IMR-90 (cell line): ENCODE measurements around the gene FBXO9. TPM values are rescaled to one million over a fixed set of nuclear protein-coding genes. Genes with fewer than 3 reads are reported as not detected.

Source experiments
- ATAC-seq: fragments of 200-7000 bp; cut with Tn5 transposase; 2 replicates; pipeline ENCODE4 v1.9.1; 2020; ENCODE audit warnings: low read depth, mild to moderate bottlenecking, moderate library complexity
- BruUV-seq: library from RNA; stranded (reverse); fragments of 400-500 nt; replicated peaks from 2 replicates; lab custom pipeline; 2021; lab: Mats Ljungman, UMichigan
- CTCF ChIA-PET: fragments of 300-600 bp; formaldehyde crosslinking; extraction: SDS; loops from one replicate; lab custom pipeline; 2021; ENCODE audit warnings: antibody characterized with exemption; lab: Yijun Ruan, JAX
- POLR2A ChIA-PET: fragments of 300-600 bp; sonication (Branson Sonifier 250); formaldehyde crosslinking; loops from one replicate; lab custom pipeline; 2022; ENCODE audit warnings: antibody characterized with exemption; ENCODE audit not compliant: unreplicated experiment; lab: Charles Lee
- DNase-seq: peaks from one replicate; pipeline ENCODE4 v3.0.0; 2013
- H2AFZ ChIP-seq: replicated peaks from 2 replicates; pipeline ENCODE3; 2013; ENCODE audit warnings: low read length, mild to moderate bottlenecking; ENCODE audit not compliant: poor library complexity
- H2AK5ac ChIP-seq: 2 replicates; pipeline ENCODE4 v1.6.1; 2013; ENCODE audit warnings: low read depth, low read length, inconsistent platforms
- H2AK9ac ChIP-seq: replicated peaks from 2 replicates; pipeline ENCODE3; 2013; ENCODE audit warnings: mild to moderate bottlenecking, low read depth, low read length, moderate library complexity; ENCODE audit not compliant: poor library complexity
- H2BK120ac ChIP-seq: 2 replicates; pipeline ENCODE4 v1.6.1; 2013; ENCODE audit warnings: low read depth, low read length, inconsistent platforms
- H2BK15ac ChIP-seq: 3 replicates; pipeline ENCODE4 v1.6.1; 2013; ENCODE audit warnings: low read depth, low read length, inconsistent platforms
- H2BK20ac ChIP-seq: 2 replicates; pipeline ENCODE4 v1.6.1; 2013; ENCODE audit warnings: low read depth, mild to moderate bottlenecking, inconsistent platforms, low read length, moderate library complexity
- H2BK5ac ChIP-seq: 2 replicates; pipeline ENCODE4 v1.6.1; 2013; ENCODE audit warnings: mild to moderate bottlenecking, low read depth, low read length, inconsistent platforms; ENCODE audit not compliant: poor library complexity, severe bottlenecking
- H3K14ac ChIP-seq: replicated peaks from 2 replicates; pipeline ENCODE4 v1.6.1; 2013; ENCODE audit warnings: low read depth, low read length, inconsistent platforms
- H3K18ac ChIP-seq: 2 replicates; pipeline ENCODE4 v1.6.1; 2013; ENCODE audit warnings: low read depth, low read length, control low read depth
- H3K23ac ChIP-seq: 2 replicates; pipeline ENCODE4 v1.6.1; 2013; ENCODE audit warnings: low read depth, low read length, inconsistent platforms
- H3K27ac ChIP-seq: 2 replicates; pipeline ENCODE4 v1.5.1; 2013; ENCODE audit warnings: mild to moderate bottlenecking, control low read depth, low read length; ENCODE audit not compliant: insufficient read depth
- H3K27me3 ChIP-seq: 2 replicates; pipeline ENCODE4 v1.6.1; 2013; ENCODE audit warnings: low read length; ENCODE audit not compliant: control insufficient read depth, insufficient read depth
- H3K36me3 ChIP-seq: 2 replicates; pipeline ENCODE4 v1.6.1; 2013; ENCODE audit warnings: low read length, mixed read lengths; ENCODE audit not compliant: control insufficient read depth, insufficient read depth
- H3K4ac ChIP-seq: 2 replicates; pipeline ENCODE4 v1.6.1; 2013; ENCODE audit warnings: low read depth, low read length, inconsistent platforms
- H3K4me1 ChIP-seq: 2 replicates; pipeline ENCODE4 v1.6.1; 2013; ENCODE audit warnings: low read length, mixed read lengths; ENCODE audit not compliant: control insufficient read depth, insufficient read depth
- H3K4me2 ChIP-seq: 2 replicates; pipeline ENCODE4 v1.6.1; 2013; ENCODE audit warnings: low read depth, mild to moderate bottlenecking, control low read depth, low read length, moderate library complexity
- H3K4me3 ChIP-seq: 2 replicates; pipeline ENCODE4 v1.5.1; 2013; ENCODE audit warnings: low read depth, mild to moderate bottlenecking, control low read depth, low read length, moderate library complexity; ENCODE audit not compliant: insufficient read depth
- H3K56ac ChIP-seq: 2 replicates; pipeline ENCODE4 v1.6.1; 2013; ENCODE audit warnings: low read length, inconsistent platforms; ENCODE audit not compliant: insufficient read depth; ENCODE audit errors: extremely low read depth
- H3K79me1 ChIP-seq, 2 experiments: 2 replicates each; pipeline ENCODE4 v1.6.1; 2013; ENCODE audit warnings: low read length in 2 of 2, inconsistent platforms in 1 of 2, low read depth in 1 of 2
- H3K9ac ChIP-seq: 2 replicates; pipeline ENCODE4 v1.6.1; 2013; ENCODE audit warnings: low read depth, low read length, control low read depth
- H3K9me1 ChIP-seq: 2 replicates; pipeline ENCODE4 v1.6.1; 2013; ENCODE audit warnings: low read length, inconsistent platforms; ENCODE audit not compliant: insufficient read depth
- H3K9me3 ChIP-seq: 2 replicates; pipeline ENCODE4 v1.6.1; 2013; ENCODE audit warnings: low read length; ENCODE audit not compliant: control insufficient read depth, insufficient read depth
- H4K20me1 ChIP-seq: 2 replicates; pipeline ENCODE4 v1.6.1; 2013; ENCODE audit warnings: low read length, inconsistent platforms; ENCODE audit not compliant: insufficient read depth
- H4K5ac ChIP-seq: 2 replicates; pipeline ENCODE4 v1.6.1; 2013; ENCODE audit warnings: mild to moderate bottlenecking, low read depth, low read length, control low read depth
- H4K8ac ChIP-seq, 2 experiments: 2 replicates each; pipeline ENCODE4 v1.6.1; 2013; ENCODE audit warnings: low read depth in 2 of 2, low read length in 2 of 2, control low read depth in 1 of 2, inconsistent platforms in 1 of 2
- H4K91ac ChIP-seq: 2 replicates; pipeline ENCODE4 v1.6.1; 2013; ENCODE audit warnings: low read depth, low read length, inconsistent platforms; ENCODE audit not compliant: insufficient read depth
- BHLHE40 ChIP-seq: fragments of 150-350 bp; IDR thresholded peaks from 2 replicates; pipeline ENCODE4 v1.6.1; 2016; ENCODE audit warnings: mild to moderate bottlenecking, low read depth, low read length
- CEBPB ChIP-seq: IDR thresholded peaks from 2 replicates; pipeline ENCODE4 v1.6.1; 2012; ENCODE audit warnings: low read depth, low read length, improper control_type of control experiment
- CHD1 ChIP-seq: IDR thresholded peaks from 2 replicates; pipeline ENCODE4 v1.6.1; 2012; ENCODE audit warnings: low read depth, low read length, improper control_type of control experiment
- ELK1 ChIP-seq: fragments of 150-350 bp; IDR thresholded peaks from 2 replicates; pipeline ENCODE4 v1.6.1; 2016; ENCODE audit warnings: low read depth, mild to moderate bottlenecking, low read length, moderate library complexity, borderline replicate concordance
- MAFK ChIP-seq: IDR thresholded peaks from 2 replicates; pipeline ENCODE4 v1.6.1; 2012; ENCODE audit warnings: low read depth, low read length, improper control_type of control experiment
- MXI1 ChIP-seq: IDR thresholded peaks from 2 replicates; pipeline ENCODE4 v1.6.1; 2012; ENCODE audit warnings: low read depth, mild to moderate bottlenecking, low read length, moderate library complexity, borderline replicate concordance
- NFE2L2 ChIP-seq: fragments of 150-350 bp; IDR thresholded peaks from 2 replicates; pipeline ENCODE4 v1.6.1; 2016; ENCODE audit warnings: low read depth, mild to moderate bottlenecking, low read length
- POLR2A ChIP-seq: IDR thresholded peaks from 2 replicates; pipeline ENCODE4 v1.6.1; 2012; ENCODE audit warnings: mild to moderate bottlenecking, low read depth, low read length
- RAD21 ChIP-seq: IDR thresholded peaks from 2 replicates; pipeline ENCODE4 v1.6.1; 2012; ENCODE audit warnings: low read length, improper control_type of control experiment
- RFX5 ChIP-seq: IDR thresholded peaks from 2 replicates; pipeline ENCODE4 v1.8.0; 2012; ENCODE audit warnings: low read depth, mild to moderate bottlenecking, low read length, moderate library complexity
- SMC3 ChIP-seq: fragments of 150-350 bp; IDR thresholded peaks from 2 replicates; pipeline ENCODE4 v1.6.1; 2016; ENCODE audit warnings: low read depth, mild to moderate bottlenecking, antibody characterized with exemption, low read length, moderate library complexity
- WGBS, 2 experiments: methylation state at CpG; one replicate each; pipeline versions ENCODE4 v1.1.5 to v1.1.7; 2013; ENCODE audit warnings: missing lambda C conversion rate in 2 of 2; ENCODE audit not compliant: insufficient read length in 1 of 2; ENCODE audit errors: extremely low coverage in 2 of 2; 5-methylcytosine and 5-hydroxymethylcytosine counted together
- dilution Hi-C: fragments of 300-500 bp; cut with HindIII; formaldehyde crosslinking; loops from one replicate; pipeline ENCODE4 v1.14.3; 2018; ENCODE audit warnings: low sequenced_read_pairs; ENCODE audit not compliant: unreplicated experiment
- in situ Hi-C: fragments of 300-500 bp; cut with MboI; formaldehyde crosslinking; loops from 3 replicates; pipeline ENCODE4 v1.14.3; 2019; ENCODE audit warnings: low sequenced_read_pairs, inconsistent platforms, mixed read lengths
- intact Hi-C: fragments of 100-400 bp; cut with micrococcal nuclease; formaldehyde crosslinking; loops from 2 replicates; pipeline ENCODE4 v1.10.0; 2022
- polyA plus RNA-seq, 3 experiments: library from polyadenylated mRNA; depleted of rRNA; stranded (reverse); fragments of >200 nt; gene quantifications; 2 replicates each; pipeline ENCODE4 v1.2.3, GENCODE V29; 2012; ENCODE audit warnings: low replicate concordance in 1 of 3
- total RNA-seq: library from RNA; depleted of rRNA; stranded (reverse); fragments of >200 nt; gene quantifications from 2 replicates; pipeline ENCODE4 v1.2.3, GENCODE V29; 2012
- TF ChIP-seq, protein P1 (sequence below): conservative IDR thresholded peaks from 2 replicates; pipeline ENCODE4 v1.5.1; 2012; ENCODE audit warnings: mild to moderate bottlenecking, low read depth, low read length, improper control_type of control experiment

Gene FBXO9
- total and polyA plus RNA-seq, 2 of the 4 experiments (the other 2 are of a cell fraction): 49.6 to 65.9 TPM

- H2AK9ac ChIP-seq: no peak overlapping the region
- TF ChIP-seq, protein P1, sequence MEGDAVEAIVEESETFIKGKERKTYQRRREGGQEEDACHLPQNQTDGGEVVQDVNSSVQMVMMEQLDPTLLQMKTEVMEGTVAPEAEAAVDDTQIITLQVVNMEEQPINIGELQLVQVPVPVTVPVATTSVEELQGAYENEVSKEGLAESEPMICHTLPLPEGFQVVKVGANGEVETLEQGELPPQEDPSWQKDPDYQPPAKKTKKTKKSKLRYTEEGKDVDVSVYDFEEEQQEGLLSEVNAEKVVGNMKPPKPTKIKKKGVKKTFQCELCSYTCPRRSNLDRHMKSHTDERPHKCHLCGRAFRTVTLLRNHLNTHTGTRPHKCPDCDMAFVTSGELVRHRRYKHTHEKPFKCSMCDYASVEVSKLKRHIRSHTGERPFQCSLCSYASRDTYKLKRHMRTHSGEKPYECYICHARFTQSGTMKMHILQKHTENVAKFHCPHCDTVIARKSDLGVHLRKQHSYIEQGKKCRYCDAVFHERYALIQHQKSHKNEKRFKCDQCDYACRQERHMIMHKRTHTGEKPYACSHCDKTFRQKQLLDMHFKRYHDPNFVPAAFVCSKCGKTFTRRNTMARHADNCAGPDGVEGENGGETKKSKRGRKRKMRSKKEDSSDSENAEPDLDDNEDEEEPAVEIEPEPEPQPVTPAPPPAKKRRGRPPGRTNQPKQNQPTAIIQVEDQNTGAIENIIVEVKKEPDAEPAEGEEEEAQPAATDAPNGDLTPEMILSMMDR: no peak
- TF ChIP-seq POLR2A: no peak
- TF ChIP-seq CEBPB: no peak
- TF ChIP-seq MAFK: no peak
- no peak for TF ChIP-seq CHD1
- no peak for TF ChIP-seq RFX5
- no peak for TF ChIP-seq MXI1
- no peak for TF ChIP-seq RAD21
- no peak for TF ChIP-seq ELK1
- no peak for TF ChIP-seq BHLHE40
- no peak for TF ChIP-seq NFE2L2
- TF ChIP-seq SMC3: no peak
- H2AFZ ChIP-seq: no peak overlapping the region
- ChIA-PET CTCF (interaction anchor here (0.9 to 1.8 kb wide), 3 partner anchors 15 to 71 kb away, joined by 3 to 5 read pairs (median 5); no protein-coding TSS in a partner anchor), POLR2A (no interaction called here)
- H3K27ac ChIP-seq: no peak overlapping the region
- H2BK20ac ChIP-seq: no peak overlapping the region
- no peak overlapping the region for H4K91ac ChIP-seq
- no peak overlapping the region for H2BK15ac ChIP-seq
- no peak overlapping the region for H2AK5ac ChIP-seq
- H3K9me1 ChIP-seq: peaks cover 4% of the 10 kb centered on the region; the same call in 1 of the 2 replicates
- no peak overlapping the region for H4K8ac ChIP-seq
- dilution Hi-C loops: no loop called here
- no peak overlapping the region for H3K9ac ChIP-seq
- WGBS, 2 experiments: no CpG with 5 or more reads among the region's 1 CpG
- H3K14ac ChIP-seq: no peak overlapping the region
- H3K18ac ChIP-seq: no peak overlapping the region
- H3K4me1 ChIP-seq: 0 out of 2 replicates have a peak, but pooled peaks cover 2% of the 10 kb centered on the region
- in situ Hi-C loops: no loop called here
- H3K27me3 ChIP-seq: no peaks in the 10 kb centered on the region
- no peak overlapping the region for H3K56ac ChIP-seq
- no peaks in the 10 kb centered on the region; the same call in 1 of the 2 replicates for H3K36me3 ChIP-seq
- no peak overlapping the region for H3K4ac ChIP-seq
- ATAC-seq: no peak
- H2BK120ac ChIP-seq: no peak overlapping the region
- H2BK5ac ChIP-seq: no peak overlapping the region
- intact Hi-C loops: no loop called here
- H3K9me3 ChIP-seq: no peaks in the 10 kb centered on the region
- peaks cover 8 to 38% of the 10 kb centered on the region in 2 experiments; a peak in 3 of 4 replicates for H3K79me1 ChIP-seq
- H3K4me2 ChIP-seq: no peak overlapping the region
- H3K23ac ChIP-seq: no peak overlapping the region
- H3K4me3 ChIP-seq: no peak overlapping the region
- no peak overlapping the region for H4K5ac ChIP-seq
- H4K20me1 ChIP-seq: peaks cover 13% of the 10 kb centered on the region; the same call in 1 of the 2 replicates
- no TSS peak for BruUV-seq
- DNase-seq: no peak
These were observed 2.7 kb downstream of the FBXO9 start for GRCh38 chr6:53067849-53068361.
